ENCODE results near the gene TNPO1.

TNPO1 gene

DNA sequence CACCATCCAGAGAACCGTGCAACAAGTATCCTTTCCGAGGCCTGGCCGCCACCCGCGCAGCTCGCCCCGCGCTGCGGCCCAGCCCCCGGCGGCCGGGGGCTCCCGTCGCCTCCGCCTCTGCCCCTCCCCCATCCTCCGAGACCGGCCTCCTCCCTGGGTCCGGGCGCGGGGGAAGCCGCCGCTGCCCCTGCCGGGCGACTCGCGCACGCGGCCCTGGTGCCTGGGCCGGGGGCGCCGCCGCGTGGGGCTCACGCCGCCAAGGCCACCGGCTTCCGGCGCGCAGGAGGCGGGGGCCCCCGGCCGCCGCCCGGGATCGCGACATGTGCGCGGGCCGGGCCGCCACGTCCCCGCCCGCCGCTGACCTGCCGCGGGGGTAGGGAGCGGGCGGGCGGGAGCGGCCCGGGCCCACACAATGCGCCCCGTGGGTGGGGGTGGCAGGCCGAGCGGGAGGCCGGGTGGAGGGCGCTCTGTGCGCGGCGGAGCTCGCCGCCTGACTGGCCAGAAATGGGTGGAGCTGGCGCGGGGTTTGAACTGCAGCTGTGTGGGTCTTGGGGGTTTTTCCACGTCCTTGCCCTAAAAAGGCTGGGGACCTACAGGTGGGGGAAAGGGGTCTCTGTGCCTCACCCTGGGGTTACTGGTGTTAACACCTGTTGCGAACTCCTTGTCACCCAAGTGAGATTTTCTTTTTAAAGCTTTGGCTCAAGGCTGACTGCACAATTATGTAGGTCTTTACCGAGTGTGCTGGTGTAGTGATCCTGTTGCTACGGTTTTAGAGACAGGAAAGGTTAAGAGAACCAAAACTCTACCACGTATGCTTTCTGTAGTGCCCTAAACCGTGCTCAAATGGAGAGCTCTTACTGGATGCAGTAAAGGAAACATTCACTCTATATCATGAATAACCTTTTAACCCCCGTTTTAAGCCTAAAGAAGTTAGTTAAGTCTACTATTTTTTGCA is 32.3 kb downstream of the TNPO1 start:
- H3K4me3 ChIP-seq, result peak overlapping the region; percentile 97

DNA sequence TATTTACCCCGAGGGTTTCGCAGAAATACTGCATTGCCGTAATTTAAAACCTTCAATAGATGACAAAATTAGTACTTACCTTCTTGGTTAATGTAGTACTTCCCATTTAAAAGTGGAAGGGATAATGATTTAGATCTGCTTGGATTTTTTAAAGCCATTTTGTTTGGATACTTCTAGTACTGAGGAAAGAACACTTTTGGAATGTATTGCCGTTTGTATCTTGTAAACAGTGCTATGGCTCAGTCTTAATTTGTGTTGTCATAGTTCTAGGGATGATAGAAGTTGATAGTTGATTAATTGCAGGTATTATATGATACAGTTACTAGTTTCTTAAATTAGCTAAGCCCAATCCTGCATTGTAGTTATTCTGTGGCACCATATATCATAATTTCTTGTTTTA is 33.1 kb downstream of the TNPO1 start:
- in situ Hi-C loops (cut with MboI; ENCODE audit: low sequenced_read_pairs), result no loop called here
- H3K4me1 ChIP-seq, result peaks cover 25% of the 10 kb centered on the region
- H3K27me3 ChIP-seq (ENCODE audit: low read depth), result no peaks in the 10 kb centered on the region
- DNase-seq (ENCODE audit: low spot score in 2 of 2), result no peak
- no peaks in the 10 kb centered on the region for H3K9me3 ChIP-seq
- H3K4me3 ChIP-seq, result peak overlapping the region; percentile 57
- peaks cover 37% of the 10 kb centered on the region for H3K36me3 ChIP-seq (replicated peaks)

More for the DNA sequence above, 32.3 kb downstream of the TNPO1 start:
- H3K9me3 ChIP-seq, result no peaks in the 10 kb centered on the region
- peak; percentile 33 to 72 for DNase-seq (ENCODE audit: low spot score in 2 of 2)
- peaks cover 29% of the 10 kb centered on the region for H3K36me3 ChIP-seq (replicated peaks)
- peaks cover 25% of the 10 kb centered on the region for H3K4me1 ChIP-seq
- no peaks in the 10 kb centered on the region for H3K27me3 ChIP-seq (ENCODE audit: low read depth)
- in situ Hi-C loops (cut with MboI; ENCODE audit: low sequenced_read_pairs), result no loop called here

DNA sequence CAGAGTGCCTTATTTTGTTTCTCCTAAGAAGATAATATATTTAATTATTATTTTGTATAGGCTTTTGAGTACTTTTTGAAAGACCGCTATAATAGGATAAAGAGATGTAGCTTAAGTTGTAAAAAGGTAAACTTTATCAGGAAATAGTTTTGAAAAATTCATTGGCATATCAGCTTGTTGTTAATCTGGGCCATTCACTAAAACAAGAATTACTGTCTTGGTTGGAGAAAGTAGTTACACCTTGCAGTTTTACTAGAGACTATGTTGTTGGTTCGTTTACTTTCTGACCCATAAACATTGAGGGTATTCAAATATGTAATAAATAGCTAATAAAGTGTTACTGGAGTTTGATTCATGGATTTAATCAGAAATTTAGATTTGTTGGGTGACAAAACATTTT is 33.7 kb downstream of the TNPO1 start:
- in situ Hi-C loops (cut with MboI; ENCODE audit: low sequenced_read_pairs), result no loop called here
- Histone ChIP-seq H3K4me3 (peak overlapping the region; percentile 57), H3K27me3 (ENCODE audit: low read depth) (no peaks in the 10 kb centered on the region), H3K9me3 (no peaks in the 10 kb centered on the region), H3K4me1 (peaks cover 25% of the 10 kb centered on the region), H3K36me3 (replicated peaks) (peaks cover 38% of the 10 kb centered on the region)
- DNase-seq (ENCODE audit: low spot score in 2 of 2), result no peak

DNA sequence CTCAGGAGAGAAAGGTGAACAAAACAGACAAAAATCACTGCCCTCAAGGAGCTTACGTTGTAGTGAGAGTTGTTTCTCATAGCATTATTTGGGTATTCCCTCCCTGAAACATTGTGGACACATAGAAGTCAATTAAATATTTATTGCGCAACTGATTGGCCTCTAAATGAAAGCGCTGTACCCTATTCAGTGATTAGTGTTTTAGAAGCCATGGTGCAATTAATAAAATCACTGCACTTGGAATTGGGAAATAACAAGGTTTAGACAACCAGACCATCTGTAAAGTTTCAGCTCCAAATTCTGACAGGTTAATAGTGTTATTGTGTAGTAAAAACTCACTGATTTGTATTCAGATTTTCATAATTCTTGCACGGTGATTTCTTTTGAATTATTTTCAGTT is 35.9 kb downstream of the TNPO1 start:
- in situ Hi-C loops (cut with MboI; ENCODE audit: low sequenced_read_pairs), result no loop called here
- no peak overlapping the region for H3K4me3 ChIP-seq
- H3K36me3 ChIP-seq (replicated peaks), result peaks cover 59% of the 10 kb centered on the region
- H3K9me3 ChIP-seq, result no peaks in the 10 kb centered on the region
- no peaks in the 10 kb centered on the region for H3K27me3 ChIP-seq (ENCODE audit: low read depth)
- DNase-seq (ENCODE audit: low spot score in 2 of 2), result no peak
- peaks cover 21% of the 10 kb centered on the region for H3K4me1 ChIP-seq

DNA sequence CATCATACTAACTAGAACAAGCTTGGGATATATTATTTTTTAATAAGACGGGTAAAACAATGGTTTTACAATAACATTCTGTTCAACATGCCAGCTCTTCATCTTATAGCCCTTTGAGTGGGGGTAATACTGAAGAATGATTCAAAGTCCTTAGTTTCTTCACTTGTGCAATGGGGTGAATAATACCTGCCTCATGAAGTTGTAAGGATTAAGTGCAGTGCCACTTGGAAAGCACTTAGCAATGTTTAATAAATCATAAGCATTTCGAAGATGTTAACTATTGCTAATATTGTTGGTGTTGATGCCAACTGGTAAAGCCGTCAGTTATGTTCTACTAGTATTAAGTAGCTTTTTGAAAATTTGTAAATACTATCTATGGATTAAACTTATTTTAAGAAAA is 38.0 kb downstream of the TNPO1 start:
- DNase-seq (ENCODE audit: low spot score in 2 of 2), result no peak
- Histone ChIP-seq H3K4me3 (no peak overlapping the region), H3K36me3 (replicated peaks) (peaks cover 71% of the 10 kb centered on the region), H3K4me1 (peaks cover 16% of the 10 kb centered on the region), H3K9me3 (no peaks in the 10 kb centered on the region), H3K27me3 (ENCODE audit: low read depth) (no peaks in the 10 kb centered on the region)
- in situ Hi-C loops (cut with MboI; ENCODE audit: low sequenced_read_pairs), result no loop called here

DNA sequence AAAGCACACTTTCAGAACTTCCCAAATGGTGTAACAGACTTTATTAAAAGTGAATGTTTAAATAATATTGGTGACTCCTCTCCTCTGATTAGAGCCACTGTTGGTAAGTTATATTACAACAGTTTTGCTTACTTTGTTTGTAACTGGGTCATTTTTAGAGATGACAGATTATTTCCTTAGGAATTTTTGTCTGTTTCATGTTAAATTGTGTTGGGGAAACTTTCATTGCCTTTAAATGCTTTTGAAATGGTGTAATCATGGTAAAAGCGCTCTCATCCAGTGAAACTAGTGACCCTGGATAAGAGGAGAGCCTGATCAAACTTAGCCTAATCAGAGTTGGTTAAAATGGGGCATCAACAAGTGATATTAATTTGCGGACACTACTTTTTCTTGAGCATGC is 39.4 kb downstream of the TNPO1 start:
- H3K9me3 ChIP-seq, result no peaks in the 10 kb centered on the region
- DNase-seq (ENCODE audit: low spot score in 2 of 2), result no peak
- no peaks in the 10 kb centered on the region for H3K27me3 ChIP-seq (ENCODE audit: low read depth)
- H3K36me3 ChIP-seq (replicated peaks), result peaks cover 83% of the 10 kb centered on the region
- H3K4me1 ChIP-seq, result peaks cover 8% of the 10 kb centered on the region
- in situ Hi-C loops (cut with MboI; ENCODE audit: low sequenced_read_pairs), result no loop called here
- no peak overlapping the region for H3K4me3 ChIP-seq

DNA sequence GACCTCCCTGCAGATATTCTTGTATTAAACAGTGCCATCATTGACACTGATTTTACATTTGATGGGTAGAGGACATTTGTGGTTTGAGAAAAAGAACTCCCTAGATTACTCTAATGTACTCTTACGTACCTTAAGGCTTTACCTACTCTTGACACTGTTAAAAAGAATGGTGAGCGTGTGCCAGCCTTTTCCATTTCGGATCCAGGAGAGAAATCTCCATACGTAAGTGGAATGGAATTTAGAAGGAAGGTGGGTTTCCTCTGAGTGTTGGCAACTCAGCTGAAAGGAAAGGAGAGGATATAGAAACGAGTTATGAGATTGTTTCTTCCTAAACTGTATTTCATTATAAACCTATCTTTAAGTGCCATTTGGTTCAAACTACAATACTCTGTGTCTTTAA is 40.9 kb downstream of the TNPO1 start:
- Histone ChIP-seq H3K4me1 (no peaks in the 10 kb centered on the region; the same call in 1 of the 2 replicates), H3K4me3 (no peak overlapping the region), H3K36me3 (replicated peaks) (peaks cover 84% of the 10 kb centered on the region), H3K27me3 (ENCODE audit: low read depth) (no peaks in the 10 kb centered on the region), H3K9me3 (no peaks in the 10 kb centered on the region)
- in situ Hi-C loops (cut with MboI; ENCODE audit: low sequenced_read_pairs), result no loop called here
- no peak for DNase-seq (ENCODE audit: low spot score in 2 of 2)

DNA sequence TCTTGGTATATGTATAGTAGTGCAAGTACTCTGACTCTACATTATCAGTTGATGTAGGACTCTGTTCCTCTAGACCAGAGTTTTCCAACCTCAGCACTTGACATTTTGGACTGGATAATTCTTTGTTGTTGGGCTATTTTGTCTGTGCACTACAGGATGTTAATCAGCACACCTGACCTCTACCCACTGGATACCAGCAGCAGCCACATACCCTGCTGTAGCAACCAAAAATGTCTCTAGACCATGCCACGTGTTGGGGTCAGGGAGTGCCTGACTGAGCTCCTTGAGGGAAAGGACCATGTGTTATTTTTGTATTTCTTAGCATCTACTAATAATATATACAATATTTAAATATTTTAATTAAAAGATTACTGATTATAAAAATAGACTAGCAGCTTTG is 42.7 kb downstream of the TNPO1 start:
- DNase-seq (ENCODE audit: low spot score in 2 of 2), result no peak
- H3K36me3 ChIP-seq (replicated peaks), result peaks cover 79% of the 10 kb centered on the region
- no peaks in the 10 kb centered on the region for H3K27me3 ChIP-seq (ENCODE audit: low read depth)
- no peaks in the 10 kb centered on the region for H3K4me1 ChIP-seq
- no peaks in the 10 kb centered on the region for H3K9me3 ChIP-seq
- no peak overlapping the region for H3K4me3 ChIP-seq
- in situ Hi-C loops (cut with MboI; ENCODE audit: low sequenced_read_pairs), result no loop called here

DNA sequence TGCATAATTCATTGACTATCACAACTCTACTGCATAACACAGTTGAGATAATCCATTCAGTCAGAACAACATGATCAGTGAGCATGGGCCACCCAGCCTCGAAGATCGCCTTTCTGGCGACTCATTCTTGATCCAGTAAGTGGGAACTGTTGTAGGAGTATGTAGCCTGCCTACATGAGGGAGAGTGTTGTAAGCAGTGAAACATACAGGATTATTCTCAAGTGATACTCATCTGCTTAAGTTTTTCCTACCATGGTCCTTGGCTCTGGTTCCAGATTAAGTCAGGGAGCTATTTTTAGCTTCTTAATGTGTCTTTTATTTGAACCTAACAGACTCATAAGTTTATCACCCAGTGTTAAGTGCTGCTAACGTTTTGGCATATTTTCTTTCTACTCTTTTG is 44.0 kb downstream of the TNPO1 start:
- in situ Hi-C loops (cut with MboI; ENCODE audit: low sequenced_read_pairs), result no loop called here
- DNase-seq (ENCODE audit: low spot score in 2 of 2), result no peak
- Histone ChIP-seq H3K4me1 (no peaks in the 10 kb centered on the region), H3K4me3 (no peak overlapping the region), H3K9me3 (no peaks in the 10 kb centered on the region), H3K27me3 (ENCODE audit: low read depth) (no peaks in the 10 kb centered on the region), H3K36me3 (replicated peaks) (peaks cover 80% of the 10 kb centered on the region)

DNA sequence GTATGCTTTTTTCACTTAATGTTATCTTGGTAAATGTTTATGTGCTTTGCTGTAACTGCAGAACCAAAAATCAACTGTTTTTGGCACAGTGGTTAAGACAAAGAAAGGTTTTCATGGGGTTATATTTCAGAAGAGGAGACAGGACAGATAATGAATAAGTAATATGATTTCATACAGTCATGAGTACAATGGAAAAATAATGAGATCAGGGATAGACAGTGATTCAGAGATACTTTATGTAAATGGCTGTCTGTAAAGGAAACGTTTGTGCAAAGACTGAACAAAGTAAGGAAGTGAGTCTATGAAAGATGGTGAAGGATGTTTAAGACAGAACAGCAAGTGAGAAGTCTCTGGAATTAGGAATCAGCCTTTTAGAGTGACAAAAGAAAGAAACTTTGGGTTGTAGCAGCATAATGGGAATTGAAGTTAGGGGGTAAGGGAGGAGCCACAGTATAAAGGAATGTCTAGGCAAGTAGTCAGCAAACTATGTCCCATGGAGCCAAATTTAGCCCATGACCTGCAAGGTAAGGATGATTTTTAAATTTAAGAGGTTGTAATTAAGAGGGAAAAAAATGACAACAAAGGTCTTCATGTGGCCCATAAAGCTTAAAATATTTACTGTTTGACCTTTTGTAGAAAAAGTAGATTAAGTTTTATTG is 55.0 kb downstream of the TNPO1 start:
- no peaks in the 10 kb centered on the region for H3K27me3 ChIP-seq (ENCODE audit: low read depth)
- H3K4me3 ChIP-seq, result no peak overlapping the region
- H3K4me1 ChIP-seq, result peaks cover 14% of the 10 kb centered on the region
- in situ Hi-C loops (cut with MboI; ENCODE audit: low sequenced_read_pairs), result no loop called here
- no peak for DNase-seq (ENCODE audit: low spot score in 2 of 2)
- peaks cover 71% of the 10 kb centered on the region for H3K36me3 ChIP-seq (replicated peaks)
- no peaks in the 10 kb centered on the region for H3K9me3 ChIP-seq

DNA sequence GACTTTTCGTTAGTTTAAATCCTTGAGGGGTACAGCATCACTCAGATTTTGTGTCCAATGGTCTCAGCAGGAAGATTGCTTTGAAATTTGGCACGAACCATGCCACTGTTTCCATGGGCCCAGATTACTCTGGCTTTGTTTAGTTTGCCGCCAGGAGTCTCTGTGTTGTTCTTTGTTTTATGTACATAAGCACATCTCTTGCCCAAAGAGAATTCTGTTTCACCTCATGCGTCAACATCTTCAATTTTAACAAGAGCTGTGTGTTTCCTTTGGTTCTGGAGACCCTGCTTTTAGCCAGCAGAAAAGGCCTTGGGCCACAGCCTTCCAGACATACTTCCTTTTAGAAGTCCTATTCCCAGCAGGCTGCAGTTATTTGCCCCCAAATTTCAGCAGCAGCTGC is 62.4 kb downstream of the TNPO1 start:
- in situ Hi-C loops (cut with MboI; ENCODE audit: low sequenced_read_pairs), result no loop called here
- H3K4me1 ChIP-seq, result no peaks in the 10 kb centered on the region
- H3K4me3 ChIP-seq, result no peak overlapping the region
- no peak for DNase-seq (ENCODE audit: low spot score in 2 of 2)
- H3K36me3 ChIP-seq (replicated peaks), result peaks cover 83% of the 10 kb centered on the region
- H3K27me3 ChIP-seq (ENCODE audit: low read depth), result no peaks in the 10 kb centered on the region
- no peaks in the 10 kb centered on the region for H3K9me3 ChIP-seq

DNA sequence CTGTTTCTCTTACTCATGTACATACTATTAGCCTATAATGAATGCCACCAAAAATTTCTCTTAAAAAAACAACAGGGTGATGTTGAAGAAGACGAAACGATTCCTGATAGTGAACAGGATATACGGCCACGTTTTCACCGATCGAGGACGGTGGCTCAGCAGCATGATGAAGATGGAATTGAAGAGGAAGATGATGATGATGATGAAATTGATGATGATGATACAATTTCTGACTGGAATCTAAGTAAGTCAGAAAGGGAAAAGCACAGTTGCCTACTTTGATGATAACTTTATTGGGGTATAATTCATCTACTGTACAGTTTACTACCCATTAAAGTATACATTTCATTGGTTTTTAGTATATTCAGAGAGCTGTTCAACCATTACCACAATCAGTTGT is 66.5 kb downstream of the TNPO1 start:
- Histone ChIP-seq H3K9me3 (no peaks in the 10 kb centered on the region; the same call in 1 of the 2 replicates), H3K4me1 (no peaks in the 10 kb centered on the region), H3K4me3 (no peak overlapping the region), H3K27me3 (ENCODE audit: low read depth) (no peaks in the 10 kb centered on the region), H3K36me3 (replicated peaks) (peaks cover 81% of the 10 kb centered on the region)
- in situ Hi-C loops (cut with MboI; ENCODE audit: low sequenced_read_pairs), result no loop called here
- no peak for DNase-seq (ENCODE audit: low spot score in 2 of 2)

DNA sequence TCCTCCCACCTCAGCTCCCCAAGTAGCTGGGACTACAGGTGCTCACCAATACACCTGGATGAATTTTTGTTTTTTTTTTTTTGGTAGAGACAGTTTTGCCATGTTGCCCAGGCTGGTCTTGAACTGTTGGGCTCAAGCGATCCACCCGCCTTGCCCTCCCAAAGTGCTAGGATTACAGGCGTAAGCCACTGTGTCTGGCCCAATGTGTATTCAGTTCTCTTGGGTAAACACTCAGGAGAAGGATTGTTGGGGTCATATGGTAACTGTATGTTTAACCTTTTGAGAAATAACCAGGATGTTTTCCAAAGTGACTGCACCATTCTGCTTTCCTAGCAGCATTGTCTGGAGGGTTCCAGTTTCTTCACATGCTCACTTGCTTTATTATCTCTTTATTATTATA is 67.4 kb downstream of the TNPO1 start:
- in situ Hi-C loops (cut with MboI; ENCODE audit: low sequenced_read_pairs), result no loop called here

DNA sequence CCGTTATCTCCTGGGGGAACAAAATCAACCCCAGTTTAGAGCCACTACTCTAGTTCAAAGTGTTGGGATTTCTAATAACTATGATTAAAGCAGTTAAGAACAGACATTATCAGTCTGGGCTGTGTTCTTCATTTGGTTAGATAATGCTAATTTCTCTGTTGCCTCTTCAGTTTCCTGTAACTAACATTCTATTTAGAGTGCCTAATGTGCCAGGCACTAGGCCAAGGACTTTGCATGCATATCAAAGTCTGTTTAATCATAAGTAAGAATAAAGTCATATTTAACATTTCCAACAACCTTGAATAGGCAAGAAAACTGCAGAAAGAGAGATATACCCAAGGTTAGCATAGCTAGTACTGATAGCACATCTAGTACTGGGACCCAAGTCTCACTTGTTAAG is 68.4 kb downstream of the TNPO1 start:
- Histone ChIP-seq H3K4me3 (no peak overlapping the region), H3K27me3 (ENCODE audit: low read depth) (no peaks in the 10 kb centered on the region), H3K36me3 (replicated peaks) (peaks cover 83% of the 10 kb centered on the region), H3K9me3 (no peaks in the 10 kb centered on the region; the same call in 1 of the 2 replicates), H3K4me1 (peaks cover 2% of the 10 kb centered on the region)
- in situ Hi-C loops (cut with MboI; ENCODE audit: low sequenced_read_pairs), result no loop called here
- DNase-seq (ENCODE audit: low spot score in 2 of 2), result no peak

More for the DNA sequence above, 67.4 kb downstream of the TNPO1 start:
- DNase-seq (ENCODE audit: low spot score in 2 of 2), result no peak
- Histone ChIP-seq H3K4me3 (no peak overlapping the region), H3K36me3 (replicated peaks) (peaks cover 81% of the 10 kb centered on the region), H3K9me3 (no peaks in the 10 kb centered on the region; the same call in 1 of the 2 replicates), H3K4me1 (no peaks in the 10 kb centered on the region), H3K27me3 (ENCODE audit: low read depth) (no peaks in the 10 kb centered on the region)
